PC-9 (cell line): ENCODE data around the gene LYPLAL1. TPM values are rescaled to one million over a fixed set of nuclear protein-coding genes. Genes with fewer than 3 reads are reported as not detected.
"Not testable (repeated sequence)": the region's sequence is repeated elsewhere in the genome, so short reads cannot be mapped to it uniquely, and the experiment has no call there.

Experiments used
- BruUV-seq: library from RNA; stranded (reverse); fragments of 400-500 nt; replicated peaks from 2 replicates; lab custom pipeline; 2021; lab: Mats Ljungman, UMichigan
- CTCF ChIA-PET: fragments of 300-600 bp; sonication (Branson Sonifier 250); formaldehyde crosslinking; loops from one replicate; lab custom pipeline; 2022; ENCODE audit warnings: antibody characterized with exemption; lab: Charles Lee
- POLR2A ChIA-PET: fragments of 300-600 bp; sonication (Branson Sonifier 250); formaldehyde crosslinking; loops from one replicate; lab custom pipeline; 2022; ENCODE audit warnings: antibody characterized with exemption; ENCODE audit not compliant: unreplicated experiment; lab: Charles Lee
- DNase-seq, 2 experiments: peaks; one replicate each; pipeline versions ENCODE4 v3.0.0 to v3.0.0-alpha.2; 2015 to 2022; ENCODE audit warnings: mixed read lengths in 1 of 2
- H2AFZ ChIP-seq: fragments of 200-600 bp; sonication (generic); 2 replicates; pipeline ENCODE4 v1.8.1; 2017; ENCODE audit warnings: antibody characterized with exemption
- H3F3A ChIP-seq: fragments of 200-600 bp; sonication (generic); 2 replicates; pipeline ENCODE4 v1.8.1; 2017; ENCODE audit warnings: antibody characterized with exemption, mild to moderate bottlenecking, low read depth; ENCODE audit not compliant: insufficient read depth
- H3K27ac ChIP-seq: fragments of 200-600 bp; sonication (generic); 2 replicates; pipeline ENCODE4 v1.6.1; 2016; ENCODE audit warnings: mixed run types
- H3K27me3 ChIP-seq: fragments of 200-600 bp; sonication (generic); 2 replicates; pipeline ENCODE4 v1.6.1; 2016; ENCODE audit warnings: low read depth, mixed run types; ENCODE audit not compliant: insufficient read depth
- H3K36me3 ChIP-seq: fragments of 200-600 bp; sonication (generic); 2 replicates; pipeline ENCODE4 v1.6.1; 2016; ENCODE audit warnings: low read depth, mixed run types
- H3K4me1 ChIP-seq: fragments of 200-600 bp; sonication (generic); replicated peaks from 2 replicates; pipeline ENCODE4 v1.6.1; 2016; ENCODE audit warnings: mixed run types; ENCODE audit not compliant: insufficient read depth
- H3K4me2 ChIP-seq: fragments of 200-600 bp; sonication (generic); 2 replicates; pipeline ENCODE4 v1.6.1; 2017; ENCODE audit warnings: mixed run types
- H3K4me3 ChIP-seq: fragments of 200-600 bp; sonication (generic); 2 replicates; pipeline ENCODE4 v1.6.1; 2016; ENCODE audit warnings: mixed run types
- H3K79me2 ChIP-seq: fragments of 200-600 bp; sonication (generic); 2 replicates; pipeline ENCODE4 v1.6.1; 2017; ENCODE audit warnings: low read depth, mixed run types
- H3K9me2 ChIP-seq: fragments of 200-600 bp; sonication (generic); 2 replicates; pipeline ENCODE4 v1.8.1; 2017; ENCODE audit warnings: mild to moderate bottlenecking; ENCODE audit not compliant: insufficient read depth
- H3K9me3 ChIP-seq: fragments of 200-600 bp; sonication (generic); 2 replicates; pipeline ENCODE4 v1.8.1; 2016; ENCODE audit warnings: low read depth; ENCODE audit not compliant: insufficient read depth
- H4K20me1 ChIP-seq: fragments of 200-600 bp; sonication (generic); 2 replicates; pipeline ENCODE4 v1.8.1; 2017; ENCODE audit not compliant: insufficient read depth
- EZH2 ChIP-seq: fragments of 200-600 bp; sonication (generic); IDR thresholded peaks from 2 replicates; pipeline ENCODE4 v1.8.0; 2017; ENCODE audit warnings: antibody characterized with exemption, low read depth
- intact Hi-C: fragments of 100-400 bp; cut with micrococcal nuclease; formaldehyde crosslinking; loops from one replicate; pipeline ENCODE4 v1.10.0; 2022; ENCODE audit not compliant: unreplicated experiment
- total RNA-seq: library from RNA; stranded (reverse); gene quantifications from 2 replicates; pipeline ENCODE4 v1.2.3, GENCODE V29; 2021
- TF ChIP-seq, protein P1 (sequence below): fragments of 200-600 bp; sonication (generic); conservative IDR thresholded peaks from 2 replicates; pipeline ENCODE4 v1.6.1; 2017; ENCODE audit warnings: mixed run types, antibody characterized with exemption, mild to moderate bottlenecking, moderate library complexity

Gene LYPLAL1
- total RNA-seq, 1 experiment from 2014 or later = 57.0 TPM

DNA sequence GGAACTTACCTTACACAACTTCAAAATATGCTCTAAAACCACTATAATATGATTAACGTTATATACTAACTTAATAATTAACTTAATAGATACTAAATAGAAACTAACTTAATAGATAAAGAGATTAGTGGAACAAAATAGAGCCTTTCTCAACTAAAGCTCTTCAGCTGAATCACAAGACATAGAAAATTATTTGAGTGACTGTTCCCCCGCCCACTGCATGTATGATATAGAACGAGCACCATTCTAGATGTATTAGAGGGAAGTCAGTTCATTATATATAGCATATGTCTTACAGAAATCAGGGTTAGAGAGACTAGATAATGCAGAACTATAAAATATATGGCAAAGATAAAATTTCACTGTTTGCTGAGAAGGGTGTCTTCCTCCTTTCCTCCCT is 16.3 kb downstream of the LYPLAL1 start:
- no peaks in the 10 kb centered on the region for H3K9me2 ChIP-seq
- TF ChIP-seq EZH2 = no peak
- TF ChIP-seq, protein P1, sequence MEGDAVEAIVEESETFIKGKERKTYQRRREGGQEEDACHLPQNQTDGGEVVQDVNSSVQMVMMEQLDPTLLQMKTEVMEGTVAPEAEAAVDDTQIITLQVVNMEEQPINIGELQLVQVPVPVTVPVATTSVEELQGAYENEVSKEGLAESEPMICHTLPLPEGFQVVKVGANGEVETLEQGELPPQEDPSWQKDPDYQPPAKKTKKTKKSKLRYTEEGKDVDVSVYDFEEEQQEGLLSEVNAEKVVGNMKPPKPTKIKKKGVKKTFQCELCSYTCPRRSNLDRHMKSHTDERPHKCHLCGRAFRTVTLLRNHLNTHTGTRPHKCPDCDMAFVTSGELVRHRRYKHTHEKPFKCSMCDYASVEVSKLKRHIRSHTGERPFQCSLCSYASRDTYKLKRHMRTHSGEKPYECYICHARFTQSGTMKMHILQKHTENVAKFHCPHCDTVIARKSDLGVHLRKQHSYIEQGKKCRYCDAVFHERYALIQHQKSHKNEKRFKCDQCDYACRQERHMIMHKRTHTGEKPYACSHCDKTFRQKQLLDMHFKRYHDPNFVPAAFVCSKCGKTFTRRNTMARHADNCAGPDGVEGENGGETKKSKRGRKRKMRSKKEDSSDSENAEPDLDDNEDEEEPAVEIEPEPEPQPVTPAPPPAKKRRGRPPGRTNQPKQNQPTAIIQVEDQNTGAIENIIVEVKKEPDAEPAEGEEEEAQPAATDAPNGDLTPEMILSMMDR = no peak
- no peak for DNase-seq
- no peaks in the 10 kb centered on the region for H3K4me1 ChIP-seq
- no peak overlapping the region for H2AFZ ChIP-seq
- H3K4me3 ChIP-seq = no peak overlapping the region
- no peaks in the 10 kb centered on the region for H3F3A ChIP-seq
- H3K4me2 ChIP-seq = no peak overlapping the region
- CTCF ChIA-PET = no interaction called here
- H3K36me3 ChIP-seq = 0 out of 2 replicates have a peak, but pooled peaks cover 11% of the 10 kb centered on the region
- H3K9me3 ChIP-seq = no peaks in the 10 kb centered on the region
- POLR2A ChIA-PET = interaction anchor here (0.6 kb wide), 1 partner anchor 230 kb away, joined by 4 read pairs; no protein-coding TSS in a partner anchor
- H3K79me2 ChIP-seq = peaks cover 13% of the 10 kb centered on the region; the same call in 1 of the 2 replicates
- intact Hi-C loops = no loop called here
- no peak overlapping the region for H3K27ac ChIP-seq
- no TSS peak for BruUV-seq
- H4K20me1 ChIP-seq = no peaks in the 10 kb centered on the region; the same call in 1 of the 2 replicates
- H3K27me3 ChIP-seq = no peaks in the 10 kb centered on the region

- Histone ChIP-seq H3K79me2 (peaks cover 9% of the 10 kb centered on the region; the same call in 1 of the 2 replicates), H3K27me3 (no peaks in the 10 kb centered on the region), H4K20me1 (no peaks in the 10 kb centered on the region; the same call in 1 of the 2 replicates), H3K36me3 (0 out of 2 replicates have a peak, but pooled peaks cover 8% of the 10 kb centered on the region), H3K27ac (no peak overlapping the region), H3K4me2 (no peak overlapping the region), H3K4me1 (no peaks in the 10 kb centered on the region), H3F3A (no peaks in the 10 kb centered on the region), H3K9me2 (no peaks in the 10 kb centered on the region), H3K9me3 (no peaks in the 10 kb centered on the region), H2AFZ (no peak overlapping the region), H3K4me3 (no peak overlapping the region)
- intact Hi-C loops = no loop called here
- ChIA-PET CTCF (no interaction called here), POLR2A (no interaction called here)
- DNase-seq = no peak
- no TSS peak for BruUV-seq
- TF ChIP-seq, protein P1 = no peak
- no peak for TF ChIP-seq EZH2
These were observed 16.9 kb downstream of the LYPLAL1 start for GRCh38 chr1:219190605-219191004.

DNA sequence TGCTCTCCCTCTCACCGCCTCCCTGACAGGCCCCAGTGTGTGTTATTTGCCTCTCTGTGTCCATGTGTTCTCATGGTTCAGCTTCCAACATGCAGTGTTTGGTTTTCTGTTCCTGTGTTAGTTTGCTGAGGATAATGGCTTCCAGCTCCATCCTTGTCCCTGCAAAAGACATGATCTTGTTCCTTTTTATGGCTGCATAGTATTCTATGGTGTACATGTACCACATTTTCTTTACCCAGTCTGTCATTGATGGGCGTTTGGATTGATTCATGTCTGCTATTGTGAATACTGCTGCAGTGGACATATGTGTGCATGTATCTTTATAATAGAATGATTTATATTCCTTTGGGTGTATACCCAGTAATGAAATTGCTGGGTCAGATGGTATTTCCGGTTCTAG is 22.2 kb downstream of the LYPLAL1 start:
- CTCF ChIA-PET, BruUV-seq: not testable (repeated sequence)

GRCh38 chr1:219201656-219202055 is 28.0 kb downstream of the LYPLAL1 start:
- Histone ChIP-seq H3K27me3 (no peaks in the 10 kb centered on the region), H4K20me1 (no peaks in the 10 kb centered on the region), H3K27ac (no peak overlapping the region), H2AFZ (no peak overlapping the region), H3K79me2 (no peaks in the 10 kb centered on the region), H3K9me3 (no peaks in the 10 kb centered on the region), H3K4me2 (no peak overlapping the region), H3K4me3 (no peak overlapping the region), H3F3A (no peaks in the 10 kb centered on the region), H3K4me1 (no peaks in the 10 kb centered on the region), H3K9me2 (no peaks in the 10 kb centered on the region), H3K36me3 (no peaks in the 10 kb centered on the region)
- ChIA-PET POLR2A (interaction anchor here (0.6 kb wide), 1 partner anchor 27 kb away, joined by 5 read pairs; no protein-coding TSS in a partner anchor), CTCF (no interaction called here)
- no peak for DNase-seq
- TF ChIP-seq EZH2 = no peak
- TF ChIP-seq, protein P1 = no peak
- intact Hi-C loops = loop anchor here (2.0 kb wide), 1 partner anchor 17 kb away; no protein-coding TSS in a partner anchor
- BruUV-seq = no TSS peak

More for the DNA sequence above, 22.2 kb downstream of the LYPLAL1 start:
- H3F3A ChIP-seq, H3K9me2 ChIP-seq, H3K4me2 ChIP-seq, POLR2A ChIA-PET, H3K27me3 ChIP-seq, intact Hi-C loops, H3K9me3 ChIP-seq, H3K27ac ChIP-seq, H3K36me3 ChIP-seq, H4K20me1 ChIP-seq, H3K4me3 ChIP-seq, H3K79me2 ChIP-seq, H3K4me1 ChIP-seq, DNase-seq, H2AFZ ChIP-seq: not testable (repeated sequence)
